NCI-H510A (cell line): ENCODE results near the gene ERN2.

Source experiments
- DNase-seq: peaks from one replicate; lab custom pipeline; 2025; lab: John Stamatoyannopoulos, UW

The ERN2 gene

DNA sequence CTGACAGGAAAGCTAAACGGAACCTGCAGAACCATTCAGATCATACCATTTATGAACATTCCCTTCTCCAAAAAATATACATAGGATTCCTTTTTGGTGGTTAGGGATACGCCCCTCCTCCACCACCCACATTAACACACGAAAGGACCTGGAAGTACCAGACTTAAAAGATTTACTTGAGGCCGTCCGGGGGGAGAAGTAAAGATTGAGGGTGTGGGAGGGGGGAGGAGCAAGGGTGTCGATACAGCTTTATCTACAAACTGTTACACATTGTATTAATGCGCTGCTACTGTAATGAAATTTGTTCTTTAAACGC is 72.4 kb downstream of the ERN2 start:
- no peak for DNase-seq
